HG02798 (cell line): ENCODE data around the gene CMC2.

Experiments
- ATAC-seq: cut with Tn5 transposase; IDR thresholded peaks from one replicate; pipeline ENCODE4 v1.9.1; 2021; ENCODE audit warnings: mild to moderate bottlenecking; ENCODE audit not compliant: unreplicated experiment, poor library complexity

Gene CMC2

DNA sequence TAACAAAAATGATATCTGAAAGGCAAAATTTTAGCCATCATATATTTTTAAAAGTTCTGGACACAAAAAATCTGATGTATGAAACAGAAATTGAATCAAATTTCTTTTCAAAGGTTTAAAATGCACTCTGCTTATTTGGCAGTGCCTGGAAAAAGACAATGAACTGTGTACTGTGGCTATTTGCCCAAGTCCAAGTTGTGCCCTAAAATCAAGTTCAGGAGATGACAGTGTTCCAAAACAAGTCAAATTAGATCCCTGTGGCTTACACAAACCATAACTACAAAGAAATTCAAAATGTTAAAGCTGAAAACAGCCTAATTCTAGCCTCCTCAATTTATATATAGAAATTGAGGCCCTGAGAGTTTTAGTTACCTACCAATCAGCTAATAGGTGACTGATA lies 25.6 kb downstream of the CMC2 start:
- no peak for ATAC-seq

DNA sequence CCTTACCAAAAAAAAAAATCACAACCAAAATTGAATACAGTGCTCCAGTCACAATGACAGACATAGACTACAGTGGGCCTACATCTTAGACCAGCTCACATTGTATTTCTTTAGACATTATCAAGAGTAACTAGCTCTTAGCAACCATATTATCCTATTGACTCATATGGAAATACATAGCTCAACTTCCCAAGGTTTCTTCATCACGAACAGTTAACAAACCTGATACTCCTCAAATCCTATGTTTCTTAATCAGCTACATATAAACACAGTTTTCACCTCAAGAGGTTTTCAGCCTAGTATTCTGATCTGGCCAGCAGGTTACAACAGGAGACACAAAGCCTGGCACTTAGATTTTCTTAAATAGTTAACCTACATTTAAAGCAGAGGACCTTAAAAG lies 29.7 kb downstream of the CMC2 start:
- ATAC-seq = no peak

DNA sequence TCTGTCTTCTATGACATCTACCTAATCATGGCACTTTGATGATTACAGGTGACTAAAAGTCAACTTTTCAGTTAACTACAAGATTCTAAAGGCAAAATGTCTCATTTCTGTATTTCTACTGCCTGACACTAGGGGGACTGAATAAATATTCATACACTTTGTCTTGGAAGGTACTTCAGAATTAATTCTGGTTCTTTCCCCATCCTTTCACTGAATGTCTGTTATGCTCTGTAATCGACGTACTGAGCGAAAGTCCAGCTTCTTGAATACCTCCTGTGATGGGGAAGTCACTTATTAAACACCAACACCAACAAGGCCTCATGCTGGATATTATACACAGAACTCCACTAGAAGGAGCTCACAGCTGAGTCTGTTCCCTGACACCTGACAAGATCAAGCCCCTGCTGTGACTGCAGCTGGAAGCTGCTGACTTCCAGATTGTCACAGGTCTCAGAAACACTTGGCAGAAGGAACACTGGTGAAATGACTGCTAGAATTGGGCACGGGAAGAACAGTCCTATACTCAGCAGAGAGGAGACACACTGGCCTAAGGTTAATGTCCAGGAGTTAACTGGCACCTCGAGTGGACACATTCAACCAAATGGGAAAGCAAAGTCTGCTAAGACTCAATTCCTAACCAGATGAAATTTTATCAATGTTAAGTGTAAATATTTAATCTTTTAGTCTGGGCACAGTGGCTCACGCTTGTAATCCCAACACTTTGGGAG lies 31.9 kb downstream of the CMC2 start:
- no peak for ATAC-seq

DNA sequence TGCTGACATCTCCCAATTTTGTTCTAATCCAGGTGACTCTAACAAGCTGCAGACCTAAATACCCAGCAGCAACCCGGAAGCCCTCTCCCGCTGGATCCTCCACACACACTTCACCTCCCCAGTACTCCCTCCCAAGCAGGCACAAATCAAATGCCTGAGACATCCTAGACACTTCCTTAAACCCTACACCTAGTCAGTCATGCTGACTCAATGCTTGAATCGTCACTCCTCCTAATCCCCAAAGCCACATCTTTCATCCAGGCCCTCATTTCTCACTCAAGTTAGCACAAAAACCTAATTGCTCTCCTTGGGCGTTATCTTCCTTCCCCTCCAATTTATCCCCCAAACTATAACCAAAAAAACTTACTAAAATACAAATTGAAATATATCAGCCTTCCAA lies 32.7 kb downstream of the CMC2 start:
- no peak for ATAC-seq

DNA sequence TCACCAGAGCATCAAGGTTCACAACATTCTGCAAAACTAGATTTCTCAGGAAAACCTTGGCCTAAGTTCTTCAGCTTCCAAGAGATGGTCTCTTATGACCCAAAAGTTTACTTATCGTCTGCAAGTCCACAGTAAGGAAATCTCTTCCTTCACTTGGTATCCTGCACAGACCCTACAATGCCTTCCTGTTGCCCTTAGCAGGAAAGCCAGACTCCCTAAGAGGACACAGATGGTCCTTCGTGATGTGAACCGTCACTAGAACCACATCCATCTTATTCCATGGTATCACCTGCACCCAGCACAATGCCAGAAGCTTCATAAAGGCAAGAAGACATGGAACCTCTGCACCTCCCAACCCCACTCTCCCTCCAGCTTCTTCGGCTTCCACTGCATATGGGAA lies 34.1 kb downstream of the CMC2 start:
- ATAC-seq = no peak

DNA sequence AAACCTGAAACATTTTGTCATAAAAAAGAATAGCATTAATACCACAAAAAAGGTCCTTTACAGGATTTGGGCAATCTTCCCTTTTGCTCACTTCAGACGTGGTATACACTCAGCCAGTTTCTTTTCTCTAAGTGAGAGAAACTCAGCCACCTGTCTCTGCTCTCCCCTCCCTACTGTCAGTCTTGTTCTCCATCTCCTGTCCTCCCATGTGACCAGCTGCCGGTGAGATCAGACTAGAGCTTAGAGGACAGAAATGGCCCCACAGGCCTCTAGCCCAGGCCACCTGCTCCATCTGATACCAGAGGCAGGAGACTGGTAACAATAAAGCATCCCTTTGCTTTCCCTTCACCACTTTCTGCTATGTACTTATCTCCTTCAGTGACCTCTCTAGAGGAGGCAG lies 34.9 kb downstream of the CMC2 start:
- ATAC-seq = peak; percentile 87

DNA sequence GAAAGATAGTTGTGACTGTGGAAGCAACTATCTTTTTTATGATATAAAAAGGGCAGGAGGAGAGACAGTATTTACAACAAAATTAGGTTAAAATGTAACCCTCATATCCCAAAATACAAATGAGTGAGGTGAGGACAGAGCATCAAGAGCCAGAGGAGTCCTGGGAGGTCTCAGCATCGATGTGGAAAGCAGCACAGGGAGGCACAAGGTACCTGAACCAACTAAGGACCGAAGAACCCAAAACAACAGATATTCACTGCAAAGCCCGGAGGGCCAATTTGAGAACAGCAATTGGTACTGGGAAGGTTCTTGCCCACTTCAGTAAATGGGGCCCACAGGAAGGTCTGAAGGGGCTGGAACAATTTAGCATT lies 37.6 kb downstream of the CMC2 start:
- no peak for ATAC-seq

DNA sequence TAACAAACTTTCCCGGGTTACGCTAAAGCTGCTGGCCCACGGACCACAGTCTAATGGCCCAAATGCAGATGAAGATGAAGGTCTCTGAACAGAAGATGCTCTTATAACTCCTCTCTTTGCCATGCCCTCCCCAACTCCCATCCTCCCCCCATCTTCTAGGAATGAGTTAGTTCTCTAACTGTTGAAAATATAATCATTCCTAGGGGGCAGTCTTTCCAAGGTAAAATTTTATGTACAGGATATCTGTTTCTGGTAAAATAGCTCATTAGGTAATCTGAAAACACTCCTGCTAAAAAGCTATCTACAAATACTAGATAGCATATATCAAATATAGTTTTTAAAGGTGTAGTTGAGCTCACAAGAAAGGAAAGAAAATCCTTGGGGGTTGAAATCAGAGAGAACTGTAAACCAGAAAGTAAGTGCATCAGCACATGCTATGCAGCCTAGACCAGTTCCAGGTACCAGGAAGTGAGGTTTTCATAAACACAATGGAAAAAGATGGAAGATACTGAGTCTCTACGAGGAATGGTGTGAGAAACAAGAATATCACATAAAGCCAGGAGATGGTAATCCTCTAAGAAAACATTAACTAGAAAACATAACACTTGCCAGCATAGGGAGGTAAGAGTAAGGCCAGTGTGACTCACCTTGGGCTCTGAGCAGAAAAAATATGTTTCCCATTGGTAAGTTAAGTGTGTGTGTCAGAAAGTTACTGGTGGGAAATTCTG lies 38.1 kb downstream of the CMC2 start:
- no peak for ATAC-seq

DNA sequence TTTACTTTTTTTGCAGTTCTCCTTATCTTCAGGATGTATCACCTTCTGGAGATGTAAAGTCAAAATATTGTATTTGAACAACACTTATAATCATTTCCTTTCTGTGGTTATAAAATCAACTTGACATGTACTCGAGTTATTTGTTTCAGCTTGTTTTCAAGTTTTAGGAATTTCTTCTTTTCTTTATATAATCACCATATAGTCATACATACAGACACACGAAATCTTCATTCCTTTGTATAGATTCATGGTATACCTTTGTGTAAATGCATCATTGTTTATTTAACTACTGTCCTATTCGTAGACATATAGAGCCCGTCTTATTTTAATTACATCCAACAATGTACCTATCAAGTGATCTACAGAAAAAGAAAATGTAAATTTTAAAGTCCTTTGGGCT lies 40.1 kb downstream of the CMC2 start:
- no peak for ATAC-seq

DNA sequence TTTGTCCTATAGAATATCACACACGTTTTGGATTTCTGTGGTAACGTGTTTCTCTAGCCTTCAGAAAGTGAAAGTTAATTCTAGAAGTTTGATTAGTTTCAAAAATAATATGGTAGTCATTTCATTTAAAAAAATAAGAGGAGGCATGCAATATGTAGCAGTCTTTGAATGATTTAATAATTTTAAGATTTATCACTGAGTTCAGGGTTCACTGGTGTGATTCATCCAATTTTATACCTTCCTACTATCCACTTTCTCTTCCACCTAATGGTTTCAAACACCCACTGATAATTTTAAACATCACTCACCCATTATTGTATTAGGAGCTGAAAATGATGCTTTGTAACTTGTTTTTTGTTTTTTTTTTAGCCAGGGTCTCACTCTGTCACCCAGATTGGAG lies 42.3 kb downstream of the CMC2 start:
- ATAC-seq = no peak

DNA sequence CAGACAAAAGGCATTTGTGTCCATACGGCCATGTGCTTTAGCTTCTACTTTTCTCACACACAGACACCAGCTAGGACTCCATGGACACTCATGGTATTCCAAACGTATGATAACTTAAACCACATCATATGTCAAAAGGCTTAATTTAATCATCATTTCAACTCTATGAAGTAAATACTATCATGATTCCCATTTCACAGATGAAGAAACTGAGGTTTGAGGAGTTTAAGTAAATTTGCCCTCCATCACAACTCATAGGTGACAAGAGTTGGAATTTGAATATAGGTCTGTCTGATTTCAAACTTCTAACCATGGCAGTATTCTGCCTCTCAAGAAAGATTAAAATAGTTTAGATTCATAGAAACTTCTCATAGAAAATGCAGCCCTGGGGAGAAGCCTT lies 43.8 kb downstream of the CMC2 start:
- no peak for ATAC-seq

DNA sequence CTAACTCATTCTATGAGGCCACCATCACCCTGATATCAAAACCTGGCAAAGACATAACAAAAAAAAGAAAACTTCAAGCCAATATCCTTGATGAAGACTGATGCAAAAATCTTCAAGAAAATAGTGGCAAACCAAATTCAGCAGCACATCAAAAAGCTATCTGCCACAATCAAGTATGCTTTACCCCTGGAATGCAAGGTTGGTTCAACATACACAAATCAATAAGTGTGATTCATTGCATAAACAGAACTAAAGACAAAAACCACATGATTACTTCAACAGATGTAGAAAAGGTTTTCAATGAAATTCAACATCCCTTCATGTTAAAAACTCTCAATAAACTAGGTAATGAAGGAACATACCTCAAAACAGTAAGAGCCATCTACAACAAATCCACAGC lies 48.4 kb downstream of the CMC2 start:
- no peak for ATAC-seq

DNA sequence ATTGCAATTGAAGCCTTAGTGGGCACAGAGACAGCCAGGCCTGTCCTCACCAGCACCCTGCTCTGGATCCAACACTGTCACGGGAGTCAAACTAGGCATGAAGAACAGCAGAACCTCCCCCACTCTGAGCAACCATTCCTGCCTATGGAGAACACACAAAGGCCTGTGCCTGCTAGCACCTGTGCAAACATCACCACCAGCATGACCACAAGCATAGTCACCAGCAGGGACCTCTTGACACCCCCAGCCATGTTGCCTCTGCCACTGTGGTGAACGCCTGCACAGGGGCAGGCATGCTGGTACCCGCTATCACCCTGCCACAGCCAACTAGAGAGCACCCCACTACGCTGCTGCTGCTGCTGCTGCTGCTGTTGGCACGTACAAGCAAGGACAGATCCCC lies 51.7 kb downstream of the CMC2 start:
- ATAC-seq = no peak

DNA sequence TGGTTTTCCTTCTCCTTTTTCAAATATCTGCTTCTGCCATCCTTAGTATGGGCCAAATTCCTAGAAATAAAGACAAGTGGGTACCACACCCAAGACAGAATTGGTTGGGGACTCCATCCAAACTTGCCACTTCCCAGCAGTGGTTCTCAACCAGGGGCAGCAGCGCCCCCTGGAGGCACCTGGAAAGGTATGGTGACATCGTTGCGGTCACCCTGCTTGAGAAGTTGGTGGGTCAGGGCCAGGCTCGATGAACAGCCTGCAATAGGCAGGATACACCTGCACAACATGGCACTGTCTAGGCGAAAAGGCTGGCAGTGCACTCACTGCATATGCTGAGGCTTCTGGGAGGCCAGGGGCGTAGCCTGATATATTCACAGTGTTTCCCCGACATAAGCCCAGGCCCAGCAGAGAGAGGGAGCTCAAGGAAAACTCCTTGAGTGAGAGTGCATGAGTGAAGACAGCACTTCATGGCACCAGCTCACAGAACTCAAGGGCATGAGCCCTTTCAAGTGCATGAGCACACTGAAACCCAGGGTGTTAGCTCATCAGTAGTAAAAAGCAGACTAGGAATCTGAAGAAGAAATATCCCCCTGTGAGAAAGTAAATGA lies 57.7 kb downstream of the CMC2 start:
- no peak for ATAC-seq

DNA sequence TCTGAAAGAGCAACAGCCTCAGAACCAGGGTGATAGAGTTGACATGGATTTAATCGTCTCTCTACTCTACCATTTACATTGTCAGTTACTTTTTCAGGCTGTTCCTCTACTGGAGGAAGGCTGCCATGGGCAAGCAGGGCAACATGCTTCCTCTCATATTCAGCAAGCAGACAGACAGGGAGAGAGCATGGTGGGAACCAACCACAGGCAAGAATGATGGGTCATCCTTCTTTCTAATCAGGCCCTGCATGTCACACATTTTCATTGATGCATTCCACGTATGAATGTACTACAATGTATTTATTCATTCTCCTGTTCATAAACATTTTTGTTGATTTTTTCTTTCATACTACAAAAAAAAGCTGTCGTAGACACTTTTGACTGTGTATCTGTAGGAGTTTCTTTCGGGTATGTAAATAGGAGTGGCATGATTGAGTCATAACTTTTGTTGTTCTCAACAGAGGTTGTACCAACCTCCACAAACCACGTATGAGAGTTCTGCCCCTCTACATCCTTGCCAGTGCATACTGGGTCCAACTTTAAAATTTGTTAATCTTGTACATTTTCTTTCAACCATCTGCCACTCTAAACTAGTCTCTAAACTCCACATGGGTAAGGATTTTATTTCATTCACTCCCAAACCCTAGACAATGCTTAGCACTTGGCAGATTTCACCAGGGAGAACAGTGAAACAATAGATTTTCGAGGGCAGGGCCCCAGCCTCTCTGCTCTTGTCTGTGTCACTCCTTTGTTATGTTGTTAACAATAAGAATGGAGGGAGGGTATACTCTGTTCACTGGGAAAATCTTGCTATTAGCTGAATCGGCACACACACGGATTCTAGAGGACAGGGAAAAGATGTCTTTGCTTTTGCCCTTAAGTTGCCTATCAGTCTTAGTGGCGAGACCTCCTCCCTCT lies 58.7 kb downstream of the CMC2 start:
- ATAC-seq = no peak

DNA sequence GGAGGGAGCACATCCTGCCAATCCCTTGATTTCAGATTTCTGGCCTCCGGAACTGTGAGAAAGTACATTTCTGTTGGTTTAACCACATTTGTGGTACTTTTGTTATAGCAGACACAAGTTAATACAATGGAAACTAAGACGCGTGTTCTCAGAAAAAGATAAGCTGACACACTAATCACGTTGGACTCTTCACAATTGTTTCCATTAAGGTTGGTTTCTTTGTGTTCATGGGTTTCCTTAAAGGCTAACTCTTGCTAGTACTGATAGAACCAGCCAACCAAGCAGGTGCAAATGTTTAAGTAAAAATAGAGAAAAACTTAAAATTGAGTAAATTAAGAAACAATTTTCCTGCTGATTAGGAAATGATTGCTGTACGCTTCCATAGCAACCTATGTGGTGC lies 59.4 kb downstream of the CMC2 start:
- no peak for ATAC-seq

DNA sequence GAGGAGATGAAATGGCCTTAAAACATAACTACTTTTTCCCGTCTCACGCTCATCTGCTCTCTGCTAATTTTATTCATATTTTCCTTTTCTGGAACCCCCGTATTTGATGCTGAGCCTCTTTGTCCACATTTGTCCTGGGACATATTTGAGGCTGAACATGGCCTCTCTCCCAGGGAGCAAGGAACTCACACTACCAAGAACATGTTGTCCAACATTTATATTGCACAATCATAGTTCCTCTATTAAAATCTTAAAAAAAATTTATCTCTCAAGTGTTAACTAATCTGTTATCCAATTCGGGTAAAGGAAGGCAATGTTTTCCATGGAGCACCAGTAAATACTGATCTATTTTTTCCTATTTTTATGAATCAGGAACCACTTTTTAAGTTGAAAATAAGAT lies 60.2 kb downstream of the CMC2 start:
- no peak for ATAC-seq

DNA sequence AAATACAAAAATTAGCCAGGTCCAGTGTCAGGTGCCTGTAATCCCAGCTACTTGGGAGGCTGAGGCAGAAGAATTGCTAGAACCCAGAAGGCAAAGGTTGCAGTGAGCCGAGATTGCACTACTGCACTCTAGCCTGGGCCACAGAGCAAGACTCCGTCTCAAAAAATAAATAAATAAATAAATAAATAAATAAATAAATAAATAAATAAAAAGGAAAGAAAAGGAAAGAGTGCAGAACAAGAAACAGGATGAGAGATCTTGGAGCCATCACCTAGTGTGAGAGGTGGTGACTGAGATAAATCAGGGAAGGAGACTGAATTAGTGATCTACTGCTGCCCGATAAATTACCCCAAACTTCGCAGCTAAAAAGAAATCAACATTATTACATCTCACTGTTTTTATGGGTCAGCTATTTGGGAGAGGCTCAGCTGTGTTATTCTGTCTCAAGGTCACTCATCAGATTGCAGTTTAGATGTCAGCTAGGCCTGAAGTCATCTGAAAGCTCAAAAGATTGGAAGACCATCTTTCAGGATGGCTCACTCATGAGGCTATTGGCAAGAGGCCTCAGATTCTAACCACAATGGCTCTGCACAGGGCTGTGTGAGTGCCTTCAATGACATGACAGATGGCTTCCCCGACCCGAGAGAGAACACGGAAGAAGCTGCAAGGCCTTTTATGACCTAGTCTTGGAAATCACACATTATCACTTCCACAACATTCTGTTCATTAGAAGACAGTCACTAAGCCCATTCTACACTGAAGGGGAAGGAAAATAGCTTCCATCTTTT lies 66.4 kb downstream of the CMC2 start:
- ATAC-seq = no peak

DNA sequence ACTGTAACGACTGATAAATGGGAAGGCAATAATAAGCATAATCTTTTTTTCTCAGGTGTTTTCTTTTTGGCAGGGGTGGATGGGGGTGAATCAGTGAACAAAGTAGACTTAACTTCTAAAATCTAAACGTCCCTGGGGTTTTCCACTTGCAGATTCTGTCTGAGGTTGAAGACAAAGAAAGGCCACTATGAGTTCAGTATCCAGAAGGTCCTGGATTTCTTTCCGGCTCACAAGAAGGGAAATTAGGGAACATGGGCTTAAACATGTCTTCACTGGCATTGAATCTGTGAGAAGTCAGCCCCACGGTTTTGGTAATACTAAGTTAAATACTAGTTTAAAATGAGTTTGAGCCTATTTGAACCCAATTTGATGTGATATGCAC lies 67.8 kb downstream of the CMC2 start:
- no peak for ATAC-seq
